GM12874 (cell line): Measurements from ENCODE around the gene GATA2.

Experiments used
- CTCF ChIP-seq: IDR thresholded peaks from 2 replicates; pipeline ENCODE4 v1.5.1; 2011; ENCODE audit warnings: low read depth, mild to moderate bottlenecking, control low read depth, low read length, moderate library complexity; ENCODE audit not compliant: insufficient read depth

GATA2 gene

GRCh38 chr3:128456776-128457715, 36.0 kb downstream of the GATA2 start:
- no peak for TF ChIP-seq CTCF

GRCh38 chr3:128455786-128456748, 36.9 kb downstream of the GATA2 start:
- TF ChIP-seq CTCF = no peak

DNA sequence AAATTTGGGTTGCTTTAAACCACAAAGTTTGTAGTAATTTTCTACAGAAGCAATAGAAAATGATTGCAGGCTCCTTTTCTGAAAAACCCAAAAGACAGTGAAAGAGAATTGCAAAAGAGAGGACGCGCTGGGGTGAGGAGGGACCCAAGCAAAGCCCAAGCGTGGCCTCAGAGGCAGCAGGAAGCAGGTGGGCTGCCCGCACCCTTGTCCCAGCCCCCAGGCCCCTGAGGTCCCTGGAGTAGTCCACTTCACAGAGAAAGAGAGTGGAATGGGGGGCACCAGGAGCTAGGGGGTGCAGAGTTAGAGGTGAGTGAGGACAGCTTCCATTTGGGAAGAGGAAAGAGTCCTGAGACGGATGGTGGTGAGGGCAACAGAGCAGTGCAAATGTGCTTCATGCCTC, 37.9 kb downstream of the GATA2 start:
- TF ChIP-seq CTCF = no peak

- no peak for TF ChIP-seq CTCF
Observed at GRCh38 chr3:128454310-128454618, 38.7 kb downstream of the GATA2 start.

- TF ChIP-seq CTCF = no peak
Observed at GRCh38 chr3:128453501-128454309, 39.3 kb downstream of the GATA2 start.

DNA sequence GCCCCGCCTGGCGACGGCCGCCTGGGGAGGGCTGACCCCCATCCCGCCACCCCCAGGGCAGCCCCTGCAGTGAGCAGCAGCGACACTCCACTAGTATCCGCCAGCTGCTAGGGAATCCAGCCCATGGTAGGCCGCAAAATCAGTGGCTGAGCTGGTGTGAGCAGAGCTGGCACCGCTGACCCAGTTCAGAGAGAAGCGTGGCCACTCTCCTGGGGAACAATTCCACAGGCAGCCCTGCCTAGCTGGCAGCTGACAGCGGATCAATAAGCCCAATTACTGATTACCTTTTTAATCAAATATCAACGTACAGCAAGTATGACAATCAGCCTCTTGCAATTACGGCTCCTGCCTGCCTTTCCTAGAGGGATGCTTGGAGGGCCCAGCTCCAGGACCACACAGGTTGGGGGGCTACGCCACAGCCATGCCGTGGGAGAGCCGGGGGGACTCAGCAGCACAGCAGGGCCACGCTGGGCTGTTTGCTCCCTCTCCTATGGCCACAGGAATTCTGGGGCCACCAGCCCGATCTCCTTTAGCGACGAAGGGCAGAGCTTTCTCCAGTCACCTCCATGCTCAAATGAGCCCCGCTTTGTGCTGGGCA, 40.2 kb downstream of the GATA2 start:
- no peak for TF ChIP-seq CTCF
